OCI-LY3 (cell line): ENCODE measurements around the gene PAM16.

ENCODE experiments used
- EZH2phosphoT487 ChIP-seq: fragments of 200-600 bp; shearing (Covaris generic); IDR thresholded peaks from 2 replicates; pipeline ENCODE4 v1.6.1; 2018; ENCODE audit warnings: antibody characterized with exemption, mixed run types, low read depth
- TF ChIP-seq, protein P1 (sequence below): fragments of 200-600, 300-600 bp; sonication (generic); IDR thresholded peaks from 2 replicates; pipeline ENCODE4 v1.5.1; 2014; ENCODE audit warnings: antibody characterized with exemption, low read length, low read depth

- TF ChIP-seq, protein P1, sequence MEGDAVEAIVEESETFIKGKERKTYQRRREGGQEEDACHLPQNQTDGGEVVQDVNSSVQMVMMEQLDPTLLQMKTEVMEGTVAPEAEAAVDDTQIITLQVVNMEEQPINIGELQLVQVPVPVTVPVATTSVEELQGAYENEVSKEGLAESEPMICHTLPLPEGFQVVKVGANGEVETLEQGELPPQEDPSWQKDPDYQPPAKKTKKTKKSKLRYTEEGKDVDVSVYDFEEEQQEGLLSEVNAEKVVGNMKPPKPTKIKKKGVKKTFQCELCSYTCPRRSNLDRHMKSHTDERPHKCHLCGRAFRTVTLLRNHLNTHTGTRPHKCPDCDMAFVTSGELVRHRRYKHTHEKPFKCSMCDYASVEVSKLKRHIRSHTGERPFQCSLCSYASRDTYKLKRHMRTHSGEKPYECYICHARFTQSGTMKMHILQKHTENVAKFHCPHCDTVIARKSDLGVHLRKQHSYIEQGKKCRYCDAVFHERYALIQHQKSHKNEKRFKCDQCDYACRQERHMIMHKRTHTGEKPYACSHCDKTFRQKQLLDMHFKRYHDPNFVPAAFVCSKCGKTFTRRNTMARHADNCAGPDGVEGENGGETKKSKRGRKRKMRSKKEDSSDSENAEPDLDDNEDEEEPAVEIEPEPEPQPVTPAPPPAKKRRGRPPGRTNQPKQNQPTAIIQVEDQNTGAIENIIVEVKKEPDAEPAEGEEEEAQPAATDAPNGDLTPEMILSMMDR: no peak
- no peak for TF ChIP-seq EZH2phosphoT487
These were observed 40.7 kb upstream of the PAM16 start for GRCh38 chr16:4391631-4392381.
